GM12801 (cell line): Measurements from ENCODE around the gene DISC1.

ENCODE experiments used
- CTCF ChIP-seq: IDR thresholded peaks from one replicate; pipeline ENCODE4 v1.5.1; 2011; ENCODE audit warnings: control low read depth; ENCODE audit not compliant: insufficient read length; ENCODE audit errors: extremely low read depth

DISC1 gene

GRCh38 chr1:231748760-231749415 lies 122.3 kb downstream of the DISC1 start:
- TF ChIP-seq CTCF: no peak

GRCh38 chr1:231750296-231750695 lies 123.7 kb downstream of the DISC1 start:
- TF ChIP-seq CTCF: no peak

- no peak for TF ChIP-seq CTCF
Measured at GRCh38 chr1:231750818-231751362, 124.3 kb downstream of the DISC1 start.

GRCh38 chr1:231751415-231751814 lies 124.8 kb downstream of the DISC1 start:
- no peak for TF ChIP-seq CTCF

- TF ChIP-seq CTCF: no peak
Measured at GRCh38 chr1:231753313-231753712, 126.7 kb downstream of the DISC1 start.

GRCh38 chr1:231757101-231757404 lies 130.5 kb downstream of the DISC1 start:
- no peak for TF ChIP-seq CTCF

GRCh38 chr1:231757759-231758158 lies 131.2 kb downstream of the DISC1 start:
- TF ChIP-seq CTCF: no peak
